Embryonic facial prominence (tissue), 1 donor: ENCODE results near the gene AGPAT4.
"Not testable (repeated sequence)": the region's sequence is repeated elsewhere in the genome, so short reads cannot be mapped to it uniquely, and the experiment has no call there.

Experiments
- DNase-seq: peaks from one replicate; pipeline ENCODE4 v3.0.0-alpha.2; 2016; ENCODE audit errors: extremely low spot score

Gene AGPAT4

GRCh38 chr6:161200610-161201370 lies 73.1 kb downstream of the AGPAT4 start:
- DNase-seq = no peak

DNA sequence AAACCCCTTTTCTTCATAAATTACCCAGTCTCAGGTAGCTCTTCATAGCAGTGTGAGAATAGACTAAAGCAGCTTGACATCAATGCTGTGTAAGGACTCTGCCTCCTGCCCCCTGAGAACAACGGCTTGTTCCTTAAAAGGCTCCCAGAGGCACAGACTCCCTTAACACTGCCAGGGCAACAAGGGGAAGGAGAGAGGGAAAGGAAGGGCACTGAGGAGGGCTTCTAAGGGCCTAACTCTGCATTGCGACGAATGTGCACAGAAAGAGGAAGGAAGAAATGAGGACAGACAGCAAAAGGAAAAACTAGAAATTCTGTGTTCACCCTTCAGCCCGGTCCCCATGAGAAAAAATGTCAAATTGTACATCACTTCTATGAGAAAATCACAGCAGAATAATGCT lies 74.0 kb downstream of the AGPAT4 start:
- no peak for DNase-seq

GRCh38 chr6:161198783-161199460 lies 74.9 kb downstream of the AGPAT4 start:
- no peak for DNase-seq

- DNase-seq = no peak
Observed at GRCh38 chr6:161198176-161198575, 75.7 kb downstream of the AGPAT4 start.

GRCh38 chr6:161195386-161195785 lies 78.5 kb downstream of the AGPAT4 start:
- DNase-seq = no peak

DNA sequence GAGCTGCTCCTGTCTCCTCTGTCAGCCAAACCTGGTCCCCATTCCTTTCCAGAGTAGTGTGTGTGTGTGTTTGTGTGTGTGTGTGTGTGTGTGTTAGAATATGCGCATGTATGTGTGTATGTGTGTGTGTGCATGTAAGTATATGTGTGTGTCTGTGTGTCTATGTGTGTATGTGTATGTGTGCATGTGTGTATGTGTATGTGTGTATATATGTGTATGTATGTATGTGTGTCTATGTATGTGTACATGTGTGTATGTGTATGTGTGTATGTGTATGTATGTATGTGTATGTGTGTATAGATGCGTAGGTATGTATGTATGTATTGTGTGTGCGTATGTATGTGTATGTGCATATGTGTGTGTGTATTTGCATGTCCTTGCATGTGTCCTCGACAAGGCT lies 79.5 kb downstream of the AGPAT4 start:
- DNase-seq = no peak

DNA sequence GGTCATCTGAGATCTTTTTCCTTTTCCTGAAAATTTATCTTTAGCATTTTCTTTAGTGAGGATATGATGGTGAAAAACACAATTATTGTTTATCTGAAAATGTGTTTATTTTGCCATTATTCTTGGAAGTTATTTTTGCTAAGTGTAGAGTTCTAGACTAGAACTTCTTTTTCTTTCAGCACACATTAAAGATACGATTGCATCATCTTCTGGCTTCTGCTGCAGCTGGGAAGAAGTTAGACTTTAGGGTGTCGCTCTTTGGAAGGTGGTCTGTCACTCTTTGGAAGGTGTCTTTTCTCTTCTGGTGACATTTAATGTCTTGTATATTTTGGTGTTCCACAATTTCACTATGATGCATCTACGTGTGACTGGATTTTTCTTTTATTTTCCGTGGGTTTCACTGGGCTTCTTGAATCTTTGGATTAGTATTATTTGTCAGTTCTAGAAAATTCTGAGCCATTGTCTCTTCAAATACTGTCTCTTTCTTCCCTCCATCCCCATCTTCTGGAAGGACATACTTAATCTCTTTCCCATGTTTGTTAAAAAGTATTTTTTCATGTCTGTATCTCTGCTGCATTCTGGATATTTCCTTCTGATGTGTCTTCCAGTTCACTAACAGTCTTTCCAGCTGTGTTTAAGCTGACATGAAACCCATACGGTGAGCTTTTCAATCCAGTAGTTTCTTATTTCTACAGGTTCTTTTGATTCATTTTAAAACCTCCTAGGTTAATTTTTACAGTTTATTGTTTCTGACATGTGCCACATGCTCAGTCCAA lies 81.0 kb downstream of the AGPAT4 start:
- DNase-seq = no peak

DNA sequence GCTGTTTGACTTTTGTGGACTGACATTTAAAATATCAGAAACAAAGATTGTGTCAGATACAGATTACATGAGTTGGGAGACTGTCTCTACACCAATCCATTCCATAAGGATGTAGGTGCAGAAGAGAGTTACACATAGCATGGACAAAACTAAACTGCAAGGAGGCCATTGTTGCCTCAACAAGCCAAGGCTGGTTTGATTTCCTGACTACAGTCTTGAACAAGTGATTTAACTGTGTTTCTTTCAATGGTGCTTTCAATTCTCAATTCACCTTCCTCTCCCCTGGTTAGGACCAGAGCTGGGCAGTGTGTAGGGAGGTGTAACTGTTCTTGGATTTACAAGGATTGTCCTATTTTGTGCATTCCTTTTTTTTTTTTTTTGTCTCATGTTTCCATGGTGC lies 82.2 kb downstream of the AGPAT4 start:
- DNase-seq = no peak

- DNase-seq = no peak
Observed at GRCh38 chr6:161191007-161191406, 82.9 kb downstream of the AGPAT4 start.

- DNase-seq = no peak
Observed at GRCh38 chr6:161189891-161190290, 84.0 kb downstream of the AGPAT4 start.

GRCh38 chr6:161188547-161189465 lies 85.1 kb downstream of the AGPAT4 start:
- DNase-seq = no peak

DNA sequence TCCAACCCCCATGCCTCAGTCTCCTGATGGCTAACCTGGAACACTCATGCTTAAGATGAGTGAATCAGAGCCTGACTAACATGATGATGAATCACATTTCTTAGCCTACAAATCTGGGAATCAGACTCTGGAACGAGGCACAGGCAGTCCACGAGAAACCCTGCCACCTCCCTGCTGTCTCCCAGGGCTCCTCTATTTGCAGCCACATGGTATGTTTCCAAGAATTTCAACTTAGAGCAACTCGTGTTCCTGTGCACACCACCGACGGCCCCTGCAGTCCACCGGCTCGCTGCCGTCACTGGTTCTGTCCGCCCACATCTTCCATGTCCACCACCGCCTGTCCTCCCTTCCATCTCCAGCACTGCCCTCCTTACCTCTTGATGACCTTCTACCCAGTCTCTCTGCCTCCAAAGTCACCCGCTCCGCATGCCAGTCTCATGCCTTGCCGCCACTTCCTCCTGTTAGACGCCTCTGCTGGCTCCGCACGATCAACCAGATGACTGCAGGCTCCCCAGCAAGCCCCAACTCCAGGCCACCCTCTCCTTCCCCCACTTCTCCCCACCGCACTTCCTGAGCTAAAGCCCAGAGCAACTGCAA lies 87.6 kb downstream of the AGPAT4 start:
- DNase-seq = no peak

DNA sequence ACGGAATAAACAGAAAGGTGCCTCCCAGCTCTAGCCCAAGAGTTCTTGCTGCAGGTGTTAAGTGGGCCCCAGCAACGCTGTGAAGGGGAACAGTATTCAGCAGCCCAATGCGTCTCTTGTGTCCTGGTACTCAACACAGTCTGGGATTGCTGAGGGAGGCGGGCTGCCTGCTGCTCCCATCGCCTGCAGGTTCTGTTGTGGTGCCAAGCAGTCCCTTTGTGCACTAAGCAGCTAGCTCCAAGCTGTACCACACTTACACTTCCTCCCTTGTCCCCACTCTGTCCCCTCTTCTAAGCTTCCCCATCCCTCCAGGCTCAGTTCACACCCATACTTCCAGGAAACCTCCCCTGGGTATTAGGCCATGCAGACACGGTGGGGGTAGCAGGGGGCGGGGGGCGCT lies 92.7 kb downstream of the AGPAT4 start:
- no peak for DNase-seq

DNA sequence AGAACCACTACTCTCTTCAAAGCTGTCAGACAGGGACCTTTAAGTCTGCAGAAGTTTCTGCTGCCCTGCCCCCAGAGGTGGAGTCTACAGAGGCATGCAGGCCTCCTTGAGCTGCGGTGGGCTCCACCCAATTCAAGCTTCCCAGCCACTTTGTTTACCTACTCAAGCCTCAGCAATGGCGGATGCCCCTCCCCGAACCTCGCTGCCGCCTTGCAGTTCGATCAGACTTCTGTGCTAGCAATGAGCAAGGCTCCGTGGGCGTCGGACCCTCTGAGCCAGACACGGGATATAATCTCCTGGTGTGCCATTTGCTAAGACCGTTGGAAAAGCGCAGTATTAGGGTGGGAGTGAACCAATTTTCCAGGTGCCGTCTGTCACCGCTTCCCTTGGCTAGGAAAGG lies 95.7 kb downstream of the AGPAT4 start:
- not testable (repeated sequence) for DNase-seq

- not testable (repeated sequence) for DNase-seq
Observed at GRCh38 chr6:161176428-161176827, 97.4 kb downstream of the AGPAT4 start.

- not testable (repeated sequence) for DNase-seq
Observed at GRCh38 chr6:161172769-161173168, 101.1 kb downstream of the AGPAT4 start.

GRCh38 chr6:161171207-161171606 lies 102.7 kb downstream of the AGPAT4 start:
- no peak for DNase-seq

GRCh38 chr6:161169696-161170095 lies 104.2 kb downstream of the AGPAT4 start:
- no peak for DNase-seq

- DNase-seq = no peak
Observed at GRCh38 chr6:161169035-161169434, 104.8 kb downstream of the AGPAT4 start.

- no peak for DNase-seq
Observed at GRCh38 chr6:161168281-161168891, 105.5 kb downstream of the AGPAT4 start.

DNA sequence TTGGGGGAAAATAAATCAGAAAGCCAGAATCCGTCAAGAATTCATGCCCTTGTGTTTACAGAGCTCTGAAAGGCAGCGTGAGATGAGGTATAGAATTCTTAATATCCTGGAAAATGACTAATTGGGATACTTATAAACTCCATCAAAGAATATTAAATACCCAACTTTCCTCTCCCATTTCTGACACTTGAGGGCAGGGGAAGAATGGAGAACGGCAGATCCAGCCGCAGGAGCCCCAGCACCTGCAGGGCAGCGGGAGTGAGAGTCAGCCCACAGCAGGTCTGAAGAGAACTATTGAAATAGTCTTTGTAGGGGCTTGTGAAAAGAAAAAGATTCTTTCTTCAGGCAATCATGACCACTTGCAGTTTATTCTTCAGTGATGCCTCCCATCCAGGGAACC lies 107.2 kb downstream of the AGPAT4 start:
- DNase-seq = no peak
